SH-SY5Y (cell line): ENCODE results near the gene ANXA2R.

ENCODE experiments used
- GATA2 ChIP-seq: IDR thresholded peaks from 2 replicates; pipeline ENCODE4 v1.6.1; 2011; ENCODE audit warnings: mild to moderate bottlenecking, low read depth, low read length
- GATA3 ChIP-seq: IDR thresholded peaks from 2 replicates; pipeline ENCODE4 v1.6.1; 2011; ENCODE audit warnings: low read depth, mild to moderate bottlenecking, low read length, moderate library complexity

DNA sequence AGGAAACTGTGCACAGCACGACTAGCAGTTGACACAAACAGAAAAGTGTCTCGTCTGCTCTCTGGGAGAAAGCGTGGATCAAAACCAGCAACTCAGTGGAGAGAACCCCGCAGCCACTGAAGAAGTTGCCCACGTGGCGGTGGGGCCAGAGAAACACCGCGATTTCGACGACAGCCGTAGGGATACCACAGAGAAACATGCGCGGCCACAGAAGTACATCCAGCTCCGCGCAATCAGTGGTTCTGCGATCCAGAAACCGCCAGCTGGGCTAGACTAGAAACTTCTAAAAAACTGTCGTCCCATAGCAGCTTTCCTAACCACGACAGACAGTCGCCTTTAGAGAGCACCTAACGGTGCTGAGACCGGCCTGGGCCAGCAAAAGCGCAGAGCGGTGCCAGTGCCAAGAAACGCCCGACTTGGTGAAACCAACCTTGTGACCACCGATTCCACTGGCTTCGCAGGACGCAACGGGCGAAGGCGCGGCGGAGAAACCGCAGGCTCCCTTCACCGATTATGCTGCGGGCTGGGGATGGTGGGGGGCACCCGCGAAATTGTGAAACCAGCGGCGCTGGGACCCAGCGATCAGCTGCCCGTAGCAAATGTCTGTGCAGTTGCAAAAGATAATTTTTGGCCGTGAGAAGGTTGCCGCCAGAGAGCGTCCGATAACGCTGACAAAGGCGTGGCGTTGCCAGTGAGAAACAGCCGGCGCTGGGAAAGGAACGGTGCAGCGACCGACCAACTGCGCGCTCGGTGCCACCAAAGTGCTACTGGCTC lies 2.7 kb upstream of the ANXA2R start:
- TF ChIP-seq GATA2 (no peak), GATA3 (no peak)
